DOHH2 (cell line): ENCODE results near the gene RNU5B-1.
A peak's percentile ranks its signal among the peaks of the same experiment; 100 is the strongest.

Experiments used
- H3F3A ChIP-seq: fragments of 200-600 bp; sonication (generic), shearing (Covaris generic); 2 replicates; pipeline ENCODE4 v1.6.0; 2016; ENCODE audit warnings: antibody characterized with exemption, mild to moderate bottlenecking; ENCODE audit not compliant: control insufficient read depth, insufficient read depth
- H3K27ac ChIP-seq: fragments of 200-600 bp; sonication (generic); 2 replicates; pipeline ENCODE4 v1.5.1; 2014; ENCODE audit warnings: low read depth, mild to moderate bottlenecking, low read length, moderate library complexity
- H3K27me3 ChIP-seq: fragments of 200-600 bp; sonication (generic); 2 replicates; pipeline ENCODE4 v1.6.1; 2014; ENCODE audit warnings: mild to moderate bottlenecking, low read length, mixed read lengths; ENCODE audit not compliant: control insufficient read depth
- H3K36me3 ChIP-seq: fragments of 200-600 bp; sonication (generic); 2 replicates; pipeline ENCODE4 v1.6.1; 2014; ENCODE audit warnings: mild to moderate bottlenecking, low read length, moderate library complexity, mixed read lengths; ENCODE audit not compliant: control insufficient read depth
- H3K4me1 ChIP-seq: fragments of 200-600 bp; sonication (generic); 2 replicates; pipeline ENCODE4 v1.6.1; 2014; ENCODE audit warnings: mild to moderate bottlenecking, low read length, mixed read lengths; ENCODE audit not compliant: control insufficient read depth
- H3K4me2 ChIP-seq: fragments of 200-600 bp; sonication (generic); 2 replicates; pipeline ENCODE4 v1.6.0; 2014; ENCODE audit warnings: mild to moderate bottlenecking, low read length, moderate library complexity
- H3K4me3 ChIP-seq: fragments of 200-600 bp; sonication (generic); 2 replicates; pipeline ENCODE4 v1.5.1; 2014; ENCODE audit warnings: mild to moderate bottlenecking, low read length, mixed read lengths
- H3K79me2 ChIP-seq: fragments of 200-600 bp; sonication (generic); 2 replicates; pipeline ENCODE4 v1.6.1; 2014; ENCODE audit warnings: mild to moderate bottlenecking, low read length, mixed read lengths; ENCODE audit not compliant: control insufficient read depth
- H3K9me2 ChIP-seq: fragments of 200-600 bp; sonication (generic); replicated peaks from 2 replicates; pipeline ENCODE4 v1.6.1; 2014; ENCODE audit warnings: mild to moderate bottlenecking, low read length, mixed read lengths; ENCODE audit not compliant: control insufficient read depth
- H3K9me3 ChIP-seq: fragments of 200-600 bp; sonication (generic); 2 replicates; pipeline ENCODE4 v1.6.1; 2014; ENCODE audit warnings: antibody characterized with exemption, low read length, mixed read lengths; ENCODE audit not compliant: control insufficient read depth, insufficient read depth
- H4K20me1 ChIP-seq: fragments of 200-600 bp; sonication (generic); 2 replicates; pipeline ENCODE4 v1.6.0; 2014; ENCODE audit warnings: low read depth, mild to moderate bottlenecking, antibody characterized with exemption, low read length, moderate library complexity; ENCODE audit not compliant: control insufficient read depth, insufficient read depth
- CTCF ChIP-seq: fragments of 200-600 bp; sonication (generic); IDR thresholded peaks from one replicate; pipeline ENCODE4 v1.5.1; 2014; ENCODE audit warnings: antibody characterized with exemption, mild to moderate bottlenecking, low read depth, low read length; ENCODE audit not compliant: poor library complexity, severe bottlenecking
- EZH2phosphoT487 ChIP-seq: fragments of 200-600 bp; sonication (generic); IDR thresholded peaks from 2 replicates; pipeline ENCODE4 v1.6.1; 2017; ENCODE audit warnings: borderline replicate concordance, mild to moderate bottlenecking, antibody characterized with exemption, low read length, moderate library complexity, mixed read lengths

The RNU5B-1 gene

GRCh38 chr15:65328506-65329287 is 24.2 kb downstream of the RNU5B-1 start:
- Histone ChIP-seq H3K27ac (peak overlapping the region; percentile 14), H3F3A (no peaks in the 10 kb centered on the region), H3K9me2 (no peaks in the 10 kb centered on the region), H3K27me3 (no peaks in the 10 kb centered on the region; the same call in 1 of the 2 replicates), H3K36me3 (no peaks in the 10 kb centered on the region), H4K20me1 (no peaks in the 10 kb centered on the region), H3K4me3 (peak overlapping the region; percentile 38; the same call in 1 of the 2 replicates), H3K4me2 (peak overlapping the region; percentile 60), H3K79me2 (no peaks in the 10 kb centered on the region), H3K4me1 (peaks cover 36% of the 10 kb centered on the region), H3K9me3 (no peaks in the 10 kb centered on the region)
- no peak for TF ChIP-seq CTCF

GRCh38 chr15:65329288-65329983 is 25.0 kb downstream of the RNU5B-1 start:
- Histone ChIP-seq H3K4me1 (peaks cover 41% of the 10 kb centered on the region), H3K9me3 (no peaks in the 10 kb centered on the region), H3K4me3 (no peak overlapping the region), H3K27ac (no peak overlapping the region), H4K20me1 (no peaks in the 10 kb centered on the region), H3K9me2 (no peaks in the 10 kb centered on the region), H3K27me3 (no peaks in the 10 kb centered on the region; the same call in 1 of the 2 replicates), H3K4me2 (no peak overlapping the region), H3K79me2 (no peaks in the 10 kb centered on the region), H3K36me3 (no peaks in the 10 kb centered on the region), H3F3A (no peaks in the 10 kb centered on the region)
- TF ChIP-seq EZH2phosphoT487 (no peak), CTCF (no peak)

GRCh38 chr15:65329984-65330735 is 25.7 kb downstream of the RNU5B-1 start:
- Histone ChIP-seq H3K27me3 (no peaks in the 10 kb centered on the region; the same call in 1 of the 2 replicates), H3K9me3 (no peaks in the 10 kb centered on the region), H4K20me1 (no peaks in the 10 kb centered on the region), H3K4me2 (no peak overlapping the region), H3K36me3 (no peaks in the 10 kb centered on the region), H3K4me3 (no peak overlapping the region), H3K79me2 (no peaks in the 10 kb centered on the region), H3K27ac (no peak overlapping the region), H3F3A (no peaks in the 10 kb centered on the region), H3K4me1 (peaks cover 45% of the 10 kb centered on the region), H3K9me2 (no peaks in the 10 kb centered on the region)
- TF ChIP-seq EZH2phosphoT487 (no peak), CTCF (no peak)
